ENCODE data around the gene SPDYE6.
"Not testable (repeated sequence)": the region's sequence is repeated elsewhere in the genome, so short reads cannot be mapped to it uniquely, and the experiment has no call there.

SPDYE6 gene

GRCh38 chr7:102326157-102326889 is 29.9 kb downstream of the SPDYE6 start:
- Histone ChIP-seq H3K4me1 (ENCODE audit: control insufficient read depth, insufficient read depth, low read length, poor library complexity, severe bottlenecking) (no peaks in the 10 kb centered on the region), H3K27ac (ENCODE audit: low read depth, low read length, severe bottlenecking) (no peak overlapping the region), H3K36me3 (ENCODE audit: control insufficient read depth, insufficient read depth, low read length) (no peaks in the 10 kb centered on the region), H3K4me3 (ENCODE audit: extremely low read depth, insufficient read depth, low read length, poor library complexity, severe bottlenecking) (no peak overlapping the region), H3K9me3 (ENCODE audit: control insufficient read depth, low read length) (no peaks in the 10 kb centered on the region)
- WGBS, 2 experiments (ENCODE audit: insufficient coverage in 2 of 2): 87 to 98% methylated on average over 6 to 7 of the region's 11 CpGs

- H3K4me3 ChIP-seq (ENCODE audit: extremely low read depth, insufficient read depth, low read length, poor library complexity, severe bottlenecking); H3K4me1 ChIP-seq (ENCODE audit: control insufficient read depth, insufficient read depth, low read length, poor library complexity, severe bottlenecking); H3K9me3 ChIP-seq (ENCODE audit: control insufficient read depth, low read length); H3K27ac ChIP-seq (ENCODE audit: low read depth, low read length, severe bottlenecking); H3K36me3 ChIP-seq (ENCODE audit: control insufficient read depth, insufficient read depth, low read length): not testable (repeated sequence)
- WGBS, 2 experiments (ENCODE audit: insufficient coverage in 2 of 2): 89 to 98% methylated on average over 6 to 7 of the region's 11 CpGs
Observed at GRCh38 chr7:102325106-102325505, 31.1 kb downstream of the SPDYE6 start.

- Histone ChIP-seq H3K27ac (ENCODE audit: low read depth, low read length, severe bottlenecking) (no peak overlapping the region), H3K36me3 (ENCODE audit: control insufficient read depth, insufficient read depth, low read length) (no peaks in the 10 kb centered on the region), H3K4me1 (ENCODE audit: control insufficient read depth, insufficient read depth, low read length, poor library complexity, severe bottlenecking) (no peaks in the 10 kb centered on the region), H3K9me3 (ENCODE audit: control insufficient read depth, low read length) (no peaks in the 10 kb centered on the region), H3K4me3 (ENCODE audit: extremely low read depth, insufficient read depth, low read length, poor library complexity, severe bottlenecking) (no peak overlapping the region)
- 77 to 94% methylated on average over 4 to 5 of the region's 5 CpGs for WGBS, 2 experiments (ENCODE audit: insufficient coverage in 2 of 2)
Observed at GRCh38 chr7:102323914-102324195, 32.4 kb downstream of the SPDYE6 start.

- Histone ChIP-seq H3K4me1 (ENCODE audit: control insufficient read depth, insufficient read depth, low read length, poor library complexity, severe bottlenecking) (no peaks in the 10 kb centered on the region), H3K36me3 (ENCODE audit: control insufficient read depth, insufficient read depth, low read length) (no peaks in the 10 kb centered on the region), H3K4me3 (ENCODE audit: extremely low read depth, insufficient read depth, low read length, poor library complexity, severe bottlenecking) (no peak overlapping the region), H3K9me3 (ENCODE audit: control insufficient read depth, low read length) (no peaks in the 10 kb centered on the region), H3K27ac (ENCODE audit: low read depth, low read length, severe bottlenecking) (no peak overlapping the region)
- 79% methylated on average over 4 of the region's 8 CpGs; no CpG with 5 or more reads in 1 of the 2 experiments for WGBS, 2 experiments (ENCODE audit: insufficient coverage in 2 of 2)
Observed at GRCh38 chr7:102322202-102322715, 34.0 kb downstream of the SPDYE6 start.

- H3K27ac ChIP-seq (ENCODE audit: low read depth, low read length, severe bottlenecking): no peak overlapping the region
- H3K4me3 ChIP-seq (ENCODE audit: extremely low read depth, insufficient read depth, low read length, poor library complexity, severe bottlenecking): no peak overlapping the region
- H3K4me1 ChIP-seq (ENCODE audit: control insufficient read depth, insufficient read depth, low read length, poor library complexity, severe bottlenecking): no peaks in the 10 kb centered on the region
- H3K36me3 ChIP-seq (ENCODE audit: control insufficient read depth, insufficient read depth, low read length): no peaks in the 10 kb centered on the region
- H3K9me3 ChIP-seq (ENCODE audit: control insufficient read depth, low read length): no peaks in the 10 kb centered on the region
- 43 to 46% methylated on average over 60 to 71 of the region's 73 CpGs for WGBS, 2 experiments (ENCODE audit: insufficient coverage in 2 of 2)
Observed at GRCh38 chr7:102321351-102322201, 34.7 kb downstream of the SPDYE6 start.

GRCh38 chr7:102320601-102321350 is 35.5 kb downstream of the SPDYE6 start:
- Histone ChIP-seq H3K4me1 (ENCODE audit: control insufficient read depth, insufficient read depth, low read length, poor library complexity, severe bottlenecking) (no peaks in the 10 kb centered on the region), H3K36me3 (ENCODE audit: control insufficient read depth, insufficient read depth, low read length) (no peaks in the 10 kb centered on the region), H3K9me3 (ENCODE audit: control insufficient read depth, low read length) (no peaks in the 10 kb centered on the region), H3K27ac (ENCODE audit: low read depth, low read length, severe bottlenecking) (no peak overlapping the region), H3K4me3 (ENCODE audit: extremely low read depth, insufficient read depth, low read length, poor library complexity, severe bottlenecking) (no peak overlapping the region)
- WGBS, 2 experiments (ENCODE audit: insufficient coverage in 2 of 2): 78 to 83% methylated on average over 33 to 36 of the region's 37 CpGs

GRCh38 chr7:102320181-102320580 is 36.1 kb downstream of the SPDYE6 start:
- WGBS, 2 experiments (ENCODE audit: insufficient coverage in 2 of 2): 96% methylated on average over 7 to 11 of the region's 14 CpGs
- H3K4me3 ChIP-seq (ENCODE audit: extremely low read depth, insufficient read depth, low read length, poor library complexity, severe bottlenecking): no peak overlapping the region

GRCh38 chr7:102319671-102320070 is 36.6 kb downstream of the SPDYE6 start:
- 100% methylated on average over 3 of the region's 3 CpGs for WGBS, 2 experiments (ENCODE audit: insufficient coverage in 2 of 2)
- H3K4me1 ChIP-seq (ENCODE audit: control insufficient read depth, insufficient read depth, low read length, poor library complexity, severe bottlenecking): no peaks in the 10 kb centered on the region
- no peak overlapping the region for H3K4me3 ChIP-seq (ENCODE audit: extremely low read depth, insufficient read depth, low read length, poor library complexity, severe bottlenecking)
- no peak overlapping the region for H3K27ac ChIP-seq (ENCODE audit: low read depth, low read length, severe bottlenecking)
- peaks cover 2% of the 10 kb centered on the region for H3K36me3 ChIP-seq (ENCODE audit: control insufficient read depth, insufficient read depth, low read length)
- no peaks in the 10 kb centered on the region for H3K9me3 ChIP-seq (ENCODE audit: control insufficient read depth, low read length)

More at GRCh38 chr7:102320181-102320580, 36.1 kb downstream of the SPDYE6 start:
- no peaks in the 10 kb centered on the region for H3K4me1 ChIP-seq (ENCODE audit: control insufficient read depth, insufficient read depth, low read length, poor library complexity, severe bottlenecking)
- no peaks in the 10 kb centered on the region for H3K36me3 ChIP-seq (ENCODE audit: control insufficient read depth, insufficient read depth, low read length)
- no peaks in the 10 kb centered on the region for H3K9me3 ChIP-seq (ENCODE audit: control insufficient read depth, low read length)
- no peak overlapping the region for H3K27ac ChIP-seq (ENCODE audit: low read depth, low read length, severe bottlenecking)

GRCh38 chr7:102318482-102318971 is 37.7 kb downstream of the SPDYE6 start:
- H3K36me3 ChIP-seq (ENCODE audit: control insufficient read depth, insufficient read depth, low read length): peaks cover 5% of the 10 kb centered on the region
- no peaks in the 10 kb centered on the region for H3K9me3 ChIP-seq (ENCODE audit: control insufficient read depth, low read length)
- H3K4me1 ChIP-seq (ENCODE audit: control insufficient read depth, insufficient read depth, low read length, poor library complexity, severe bottlenecking): no peaks in the 10 kb centered on the region
- WGBS, 2 experiments (ENCODE audit: insufficient coverage in 2 of 2): 88 to 92% methylated on average over 6 of the region's 7 CpGs
- H3K4me3 ChIP-seq (ENCODE audit: extremely low read depth, insufficient read depth, low read length, poor library complexity, severe bottlenecking): no peak overlapping the region
- no peak overlapping the region for H3K27ac ChIP-seq (ENCODE audit: low read depth, low read length, severe bottlenecking)

- no peak overlapping the region for H3K27ac ChIP-seq (ENCODE audit: low read depth, low read length, severe bottlenecking)
- no peak overlapping the region for H3K4me3 ChIP-seq (ENCODE audit: extremely low read depth, insufficient read depth, low read length, poor library complexity, severe bottlenecking)
- H3K9me3 ChIP-seq (ENCODE audit: control insufficient read depth, low read length): no peaks in the 10 kb centered on the region
- WGBS, 2 experiments (ENCODE audit: insufficient coverage in 2 of 2): 78 to 83% methylated on average over 16 to 22 of the region's 24 CpGs
- peaks cover 5% of the 10 kb centered on the region for H3K36me3 ChIP-seq (ENCODE audit: control insufficient read depth, insufficient read depth, low read length)
- no peaks in the 10 kb centered on the region for H3K4me1 ChIP-seq (ENCODE audit: control insufficient read depth, insufficient read depth, low read length, poor library complexity, severe bottlenecking)
Observed at GRCh38 chr7:102317231-102318059, 38.8 kb downstream of the SPDYE6 start.
